Brain microvascular endothelial cell (primary cell): ENCODE measurements around the gene ZC3H18.

Source experiments
- DNase-seq: peaks from one replicate; pipeline ENCODE4 v3.0.0-alpha.2; 2020
- H3K27ac ChIP-seq: fragments of 250-450 bp; sonication (Bioruptor Pico); 2 replicates; pipeline ENCODE4 v1.5.1; 2020; ENCODE audit warnings: mild to moderate bottlenecking, moderate library complexity
- H3K27me3 ChIP-seq: fragments of 250-450 bp; sonication (Bioruptor Pico); replicated peaks from 2 replicates; pipeline ENCODE4 v1.5.1; 2020; ENCODE audit warnings: mild to moderate bottlenecking
- H3K36me3 ChIP-seq: fragments of 250-450 bp; sonication (Bioruptor Pico); replicated peaks from 2 replicates; pipeline ENCODE4 v1.5.1; 2020; ENCODE audit warnings: mild to moderate bottlenecking
- H3K4me3 ChIP-seq: 2 replicates; pipeline ENCODE4 v1.5.1; 2011; ENCODE audit warnings: low read depth, mild to moderate bottlenecking, control low read depth, low read length, moderate library complexity
- CTCF ChIP-seq: IDR thresholded peaks from 2 replicates; pipeline ENCODE4 v1.5.1; 2011; ENCODE audit warnings: low read depth, mild to moderate bottlenecking, moderate library complexity, low read length, control low read depth, inconsistent platforms; ENCODE audit errors: missing control alignments
- in situ Hi-C: cut with HindIII; loops from 2 replicates; pipeline ENCODE4 v1.10.0; 2017; ENCODE audit warnings: low sequenced_read_pairs, low pct_ligation_motif_present

The ZC3H18 gene

GRCh38 chr16:88610909-88611812, 41.0 kb downstream of the ZC3H18 start:
- peaks cover 33% of the 10 kb centered on the region for H3K36me3 ChIP-seq
- H3K27me3 ChIP-seq = no peaks in the 10 kb centered on the region
- DNase-seq = no peak
- no peak overlapping the region for H3K4me3 ChIP-seq
- no peak overlapping the region for H3K27ac ChIP-seq
- in situ Hi-C loops = no loop called here
- TF ChIP-seq CTCF = no peak

- peaks cover 30% of the 10 kb centered on the region for H3K36me3 ChIP-seq
- H3K27ac ChIP-seq = no peak overlapping the region
- no peak for DNase-seq
- TF ChIP-seq CTCF = no peak
- no peak overlapping the region for H3K4me3 ChIP-seq
- in situ Hi-C loops = no loop called here
- H3K27me3 ChIP-seq = no peaks in the 10 kb centered on the region
Observed at GRCh38 chr16:88613293-88613692, 43.1 kb downstream of the ZC3H18 start.

- DNase-seq = no peak
- in situ Hi-C loops = no loop called here
- no peak overlapping the region for H3K4me3 ChIP-seq
- peaks cover 28% of the 10 kb centered on the region for H3K36me3 ChIP-seq
- no peak overlapping the region for H3K27ac ChIP-seq
- H3K27me3 ChIP-seq = no peaks in the 10 kb centered on the region
- TF ChIP-seq CTCF = no peak
Observed at GRCh38 chr16:88613911-88614817, 44.0 kb downstream of the ZC3H18 start.

- Histone ChIP-seq H3K36me3 (peaks cover 23% of the 10 kb centered on the region), H3K27ac (no peak overlapping the region), H3K4me3 (no peak overlapping the region), H3K27me3 (no peaks in the 10 kb centered on the region)
- no peak for TF ChIP-seq CTCF
- in situ Hi-C loops = no loop called here
- no peak for DNase-seq
Observed at GRCh38 chr16:88614818-88615580, 44.8 kb downstream of the ZC3H18 start.

- in situ Hi-C loops = no loop called here
- H3K36me3 ChIP-seq = peaks cover 10% of the 10 kb centered on the region
Observed at GRCh38 chr16:88616320-88616719, 46.1 kb downstream of the ZC3H18 start.

More at GRCh38 chr16:88616320-88616719, 46.1 kb downstream of the ZC3H18 start:
- H3K4me3 ChIP-seq = no peak overlapping the region
- no peak overlapping the region for H3K27ac ChIP-seq
- no peaks in the 10 kb centered on the region for H3K27me3 ChIP-seq
- no peak for TF ChIP-seq CTCF
- no peak for DNase-seq
